Neural progenitor cell (in vitro differentiated cells): ENCODE data around the gene CABP7. TPM values are rescaled to one million over a fixed set of nuclear protein-coding genes. Genes with fewer than 3 reads are reported as not detected.
A peak's percentile ranks its signal among the peaks of the same experiment; 100 is the strongest.

Experiments used
- DNase-seq: peaks from one replicate; pipeline ENCODE4 v3.0.0-alpha.2; 2016; ENCODE audit warnings: low spot score
- H2AFZ ChIP-seq: fragments of 200-600 bp; sonication (generic); replicated peaks from 2 replicates; pipeline ENCODE4 v1.6.1; 2016; ENCODE audit warnings: antibody characterized with exemption
- H3F3A ChIP-seq: fragments of 200-600 bp; sonication (generic); 2 replicates; pipeline ENCODE4 v1.6.1; 2016; ENCODE audit warnings: antibody characterized with exemption, low read depth
- H3K27ac ChIP-seq: fragments of 200-600 bp; sonication (generic); 2 replicates; pipeline ENCODE4 v1.5.1; 2016; ENCODE audit warnings: mild to moderate bottlenecking
- H3K27me3 ChIP-seq: fragments of 200-600 bp; sonication (generic); 2 replicates; pipeline ENCODE4 v1.6.1; 2016; ENCODE audit warnings: mild to moderate bottlenecking, moderate library complexity
- H3K36me3 ChIP-seq: fragments of 200-600 bp; sonication (generic); 2 replicates; pipeline ENCODE4 v1.5.1; 2016
- H3K4me1 ChIP-seq: fragments of 200-600 bp; sonication (generic); 2 replicates; pipeline ENCODE4 v1.6.1; 2016; ENCODE audit warnings: mixed run types
- H3K4me2 ChIP-seq: fragments of 200-600 bp; sonication (generic); 2 replicates; pipeline ENCODE4 v1.6.1; 2016
- H3K4me3 ChIP-seq: fragments of 200-600 bp; sonication (generic); 2 replicates; pipeline ENCODE4 v1.5.1; 2016
- H3K79me2 ChIP-seq: fragments of 200-600 bp; sonication (generic); 2 replicates; pipeline ENCODE4 v1.6.1; 2016; ENCODE audit warnings: low read depth
- H3K9ac ChIP-seq: fragments of 200-600 bp; sonication (generic); 2 replicates; pipeline ENCODE4 v1.6.1; 2016
- H3K9me3 ChIP-seq: fragments of 200-600 bp; sonication (generic); 2 replicates; pipeline ENCODE4 v1.5.1; 2016; ENCODE audit warnings: low read depth
- H4K20me1 ChIP-seq: fragments of 200-600 bp; sonication (generic); 2 replicates; pipeline ENCODE4 v1.6.1; 2016; ENCODE audit warnings: low read depth
- H3K27ac Mint-ChIP-seq: 3 replicates; pipeline ENCODE4 v1.8.0; 2021; ENCODE audit warnings: mixed read lengths
- H3K27me3 Mint-ChIP-seq: 2 replicates; pipeline ENCODE4 v1.8.0; 2022; ENCODE audit warnings: low read depth, mild to moderate bottlenecking, inconsistent platforms, moderate library complexity, mixed read lengths; ENCODE audit not compliant: insufficient read depth
- H3K36me3 Mint-ChIP-seq: 3 replicates; pipeline ENCODE4 v1.8.0; 2021; ENCODE audit warnings: mixed read lengths
- H3K4me1 Mint-ChIP-seq: 3 replicates; pipeline ENCODE4 v1.8.0; 2021; ENCODE audit warnings: mixed read lengths
- H3K4me3 Mint-ChIP-seq: 3 replicates; pipeline ENCODE4 v1.8.0; 2021; ENCODE audit warnings: mild to moderate bottlenecking, moderate library complexity, mixed read lengths
- H3K9me3 Mint-ChIP-seq: 3 replicates; pipeline ENCODE4 v1.8.0; 2020; ENCODE audit warnings: mixed read lengths
- EZH2 ChIP-seq: fragments of 200-600 bp; sonication (generic); IDR thresholded peaks from 2 replicates; pipeline ENCODE4 v1.6.1; 2017; ENCODE audit warnings: antibody characterized with exemption, mild to moderate bottlenecking, moderate library complexity
- EZH2phosphoT487 ChIP-seq: fragments of 200-600 bp; sonication (generic); IDR thresholded peaks from 2 replicates; pipeline ENCODE4 v1.6.1; 2017; ENCODE audit warnings: antibody characterized with exemption
- total RNA-seq: library from RNA; depleted of rRNA; stranded (reverse); fragments of >200 nt; gene quantifications from 2 replicates; pipeline ENCODE4 v1.2.3, GENCODE V29; 2015; ENCODE audit warnings: low replicate concordance
- TF ChIP-seq, protein P1 (sequence below): fragments of 200-600 bp; sonication (generic); IDR thresholded peaks from 2 replicates; pipeline ENCODE4 v1.5.1; 2017; ENCODE audit warnings: antibody characterized with exemption, mild to moderate bottlenecking

The CABP7 gene
- total RNA-seq, result 0.09 TPM in 1 of 2 replicates, not detected in the other

DNA sequence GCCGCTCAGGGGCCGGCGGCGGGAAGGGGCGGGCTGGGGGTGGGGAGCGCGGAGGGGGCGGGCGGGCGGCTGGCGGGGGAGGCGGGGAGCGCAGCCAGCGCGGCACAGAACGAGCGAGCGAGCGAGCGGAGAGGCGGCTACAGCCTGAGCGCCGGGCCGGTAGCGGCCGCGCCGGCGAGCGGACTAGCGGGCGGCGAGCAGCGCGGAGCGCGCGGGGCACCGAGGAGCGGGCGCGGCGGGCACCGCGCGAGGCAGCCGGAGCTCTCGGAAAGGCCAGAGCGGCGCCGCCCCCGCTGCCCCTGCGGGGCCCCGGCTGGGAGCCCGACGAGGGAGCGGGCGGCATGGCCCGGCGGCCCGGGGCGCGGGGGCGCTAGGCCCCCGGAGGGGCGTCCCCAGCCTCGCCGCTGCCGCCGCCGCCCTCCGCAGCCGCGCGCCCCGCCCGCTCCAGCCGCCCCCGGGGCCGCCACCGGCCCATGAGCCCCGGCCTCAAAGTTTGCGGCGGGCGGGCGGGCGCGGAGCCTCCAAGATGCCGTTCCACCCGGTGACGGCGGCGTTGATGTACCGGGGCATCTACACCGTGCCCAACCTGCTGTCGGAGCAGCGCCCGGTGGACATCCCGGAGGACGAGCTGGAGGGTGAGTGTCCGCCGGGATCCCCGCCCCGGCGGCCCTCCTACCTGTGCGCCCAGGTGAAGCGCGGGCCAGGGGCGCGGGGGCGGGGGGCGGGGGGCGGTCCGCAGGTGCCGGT is at the start of gene CABP7:
CABP7 (plus strand) TSS at position 105 of the 747 bp plus-strand sequence; CDS start at position 527, 422 bp downstream.
- H3K4me2 ChIP-seq, result peak within 1 kb of the TSS; percentile 79

DNA sequence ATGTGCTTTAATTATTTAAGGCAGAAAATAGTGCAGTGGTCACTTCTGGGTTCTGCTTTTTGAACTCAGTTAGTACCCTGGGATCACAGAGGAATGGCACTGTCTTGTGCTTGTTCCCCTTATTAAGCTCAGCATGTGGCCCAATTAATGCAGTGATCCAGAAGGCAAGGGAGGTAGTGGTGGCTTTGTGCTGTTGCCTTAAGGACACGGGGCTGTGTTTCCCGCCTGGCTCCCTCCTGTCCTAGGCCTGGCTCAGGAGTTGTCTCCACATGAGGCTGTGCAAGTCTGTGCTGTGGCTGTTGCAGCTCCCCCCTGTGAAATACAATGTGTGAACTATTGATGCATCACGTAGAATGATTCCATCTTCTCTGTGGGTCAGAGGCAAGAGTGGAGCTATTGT is 49.2 kb upstream of the CABP7 start:
- H3K27ac ChIP-seq, result no peak overlapping the region
- peaks cover 17% of the 10 kb centered on the region for H4K20me1 ChIP-seq
- no peaks in the 10 kb centered on the region for H3K9me3 ChIP-seq
- TF ChIP-seq EZH2phosphoT487, result no peak
- TF ChIP-seq EZH2, result no peak
- TF ChIP-seq, protein P1, sequence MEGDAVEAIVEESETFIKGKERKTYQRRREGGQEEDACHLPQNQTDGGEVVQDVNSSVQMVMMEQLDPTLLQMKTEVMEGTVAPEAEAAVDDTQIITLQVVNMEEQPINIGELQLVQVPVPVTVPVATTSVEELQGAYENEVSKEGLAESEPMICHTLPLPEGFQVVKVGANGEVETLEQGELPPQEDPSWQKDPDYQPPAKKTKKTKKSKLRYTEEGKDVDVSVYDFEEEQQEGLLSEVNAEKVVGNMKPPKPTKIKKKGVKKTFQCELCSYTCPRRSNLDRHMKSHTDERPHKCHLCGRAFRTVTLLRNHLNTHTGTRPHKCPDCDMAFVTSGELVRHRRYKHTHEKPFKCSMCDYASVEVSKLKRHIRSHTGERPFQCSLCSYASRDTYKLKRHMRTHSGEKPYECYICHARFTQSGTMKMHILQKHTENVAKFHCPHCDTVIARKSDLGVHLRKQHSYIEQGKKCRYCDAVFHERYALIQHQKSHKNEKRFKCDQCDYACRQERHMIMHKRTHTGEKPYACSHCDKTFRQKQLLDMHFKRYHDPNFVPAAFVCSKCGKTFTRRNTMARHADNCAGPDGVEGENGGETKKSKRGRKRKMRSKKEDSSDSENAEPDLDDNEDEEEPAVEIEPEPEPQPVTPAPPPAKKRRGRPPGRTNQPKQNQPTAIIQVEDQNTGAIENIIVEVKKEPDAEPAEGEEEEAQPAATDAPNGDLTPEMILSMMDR, result no peak
- no peaks in the 10 kb centered on the region for H3K79me2 ChIP-seq
- peaks cover 22% of the 10 kb centered on the region for H3K4me1 ChIP-seq
- H3K9me3 Mint-ChIP-seq, result no peaks in the 10 kb centered on the region
- H3K4me3 Mint-ChIP-seq, result peak overlapping the region; percentile 27
- no peaks in the 10 kb centered on the region for H3K36me3 ChIP-seq
- no peak overlapping the region for H3K4me3 ChIP-seq
- H2AFZ ChIP-seq, result no peak overlapping the region
- H3K27ac Mint-ChIP-seq, result peak overlapping the region; percentile 24
- peak; percentile 87 for DNase-seq
- peaks cover 31% of the 10 kb centered on the region for H3F3A ChIP-seq
- H3K9ac ChIP-seq, result no peak overlapping the region
- peaks cover 5% of the 10 kb centered on the region for H3K27me3 Mint-ChIP-seq
- peaks cover 35% of the 10 kb centered on the region for H3K36me3 Mint-ChIP-seq
- no peaks in the 10 kb centered on the region for H3K27me3 ChIP-seq
- peaks cover 34% of the 10 kb centered on the region for H3K4me1 Mint-ChIP-seq
- peak overlapping the region; percentile 42 for H3K4me2 ChIP-seq

More for the DNA sequence above, at the start of gene CABP7:
- Histone ChIP-seq H4K20me1 (peaks cover 44% of the 10 kb centered on the region), H3K27ac (no peak within 1 kb of the TSS), H3K4me1 (peaks cover 3% of the 10 kb centered on the region), H3K9me3 (no peaks in the 10 kb centered on the region), H3K9ac (no peak within 1 kb of the TSS), H3F3A (no peaks in the 10 kb centered on the region), H3K36me3 (no peaks in the 10 kb centered on the region), H3K79me2 (no peaks in the 10 kb centered on the region), H3K27me3 (peaks cover 66% of the 10 kb centered on the region), H3K4me3 (peak within 1 kb of the TSS; percentile 39), H2AFZ (no peak within 1 kb of the TSS)
- DNase-seq, result peak; percentile 70
- Mint-ChIP-seq H3K27me3 (peaks cover 50% of the 10 kb centered on the region), H3K9me3 (peaks cover 2% of the 10 kb centered on the region), H3K4me1 (peaks cover 10% of the 10 kb centered on the region), H3K36me3 (no peaks in the 10 kb centered on the region), H3K27ac (no peak within 1 kb of the TSS), H3K4me3 (peak within 1 kb of the TSS; percentile 68)
- TF ChIP-seq, protein P1, result no peak
- TF ChIP-seq EZH2phosphoT487 (peak; percentile 37), EZH2 (peak; percentile 51)

DNA sequence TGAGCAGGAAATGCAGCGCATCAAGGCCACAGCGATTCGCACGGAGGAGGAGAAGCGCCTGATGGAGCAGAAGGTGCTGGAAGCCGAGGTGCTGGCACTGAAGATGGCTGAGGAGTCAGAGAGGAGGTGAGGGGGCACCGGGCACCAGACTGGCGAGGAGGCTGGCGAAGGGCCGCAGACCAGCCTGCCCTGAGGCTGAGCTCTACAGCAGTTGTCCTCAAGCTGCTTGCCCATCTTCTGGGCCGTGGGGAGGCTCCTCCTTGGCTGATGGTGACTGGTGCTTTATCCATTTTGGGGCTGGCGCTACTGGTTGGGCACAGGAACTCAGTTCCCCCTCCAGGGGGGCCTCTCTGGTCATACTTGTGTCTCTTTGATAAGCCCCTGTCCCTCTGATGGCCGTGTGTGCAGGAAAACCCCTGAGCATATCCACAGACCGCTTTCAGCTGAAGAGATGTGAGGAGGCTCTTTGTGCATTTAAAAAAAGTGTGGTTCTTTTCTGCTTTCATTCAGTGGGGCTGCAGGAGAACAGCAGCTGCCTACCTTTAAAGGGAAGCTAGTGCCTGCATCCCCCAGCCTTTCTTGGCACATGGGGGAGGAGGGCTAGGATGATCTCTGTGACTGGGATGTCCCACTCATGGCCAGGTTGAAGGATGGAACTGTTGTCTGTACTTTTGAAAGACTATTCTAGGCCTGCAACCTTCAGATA is 46.3 kb upstream of the CABP7 start:
- Histone ChIP-seq H3F3A (peaks cover 31% of the 10 kb centered on the region), H4K20me1 (peaks cover 17% of the 10 kb centered on the region), H3K27me3 (no peaks in the 10 kb centered on the region), H3K79me2 (no peaks in the 10 kb centered on the region), H3K4me3 (no peak overlapping the region), H3K9me3 (no peaks in the 10 kb centered on the region), H2AFZ (no peak overlapping the region), H3K9ac (no peak overlapping the region), H3K36me3 (no peaks in the 10 kb centered on the region), H3K4me2 (no peak overlapping the region), H3K4me1 (peaks cover 22% of the 10 kb centered on the region), H3K27ac (no peak overlapping the region)
- H3K36me3 Mint-ChIP-seq, result peaks cover 31% of the 10 kb centered on the region
- TF ChIP-seq EZH2, result no peak
- TF ChIP-seq EZH2phosphoT487, result no peak
- TF ChIP-seq, protein P1, result no peak
- no peaks in the 10 kb centered on the region for H3K9me3 Mint-ChIP-seq
- DNase-seq, result no peak
- H3K27me3 Mint-ChIP-seq, result peaks cover 3% of the 10 kb centered on the region
- no peak overlapping the region for H3K4me3 Mint-ChIP-seq
- no peak overlapping the region for H3K27ac Mint-ChIP-seq
- H3K4me1 Mint-ChIP-seq, result peaks cover 52% of the 10 kb centered on the region
